ENCODE data around the gene EGFR.

EGFR gene

GRCh38 chr7:55249332-55249731 is 230.5 kb downstream of the EGFR start:
- no peak for DNase-seq (ENCODE audit: low spot score)

DNA sequence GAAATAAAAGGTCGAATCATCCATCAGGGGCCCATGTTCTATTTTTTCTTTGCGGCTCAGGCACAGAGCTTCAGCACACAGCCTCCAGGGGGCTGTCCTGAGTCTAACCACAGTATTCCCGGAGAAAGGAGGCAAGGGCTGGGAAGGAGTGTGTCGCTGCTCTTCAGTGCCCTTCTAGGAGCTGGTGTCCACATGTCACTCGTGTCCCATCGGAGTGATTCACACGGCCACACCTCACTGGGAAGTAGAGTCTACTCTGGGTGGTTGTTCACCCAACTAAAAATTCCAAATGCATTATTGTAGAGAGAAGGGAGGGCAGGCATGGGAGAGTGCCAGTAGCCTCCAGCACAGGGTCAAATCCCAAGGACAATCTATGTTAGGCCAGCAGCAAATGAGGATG is 231.5 kb downstream of the EGFR start:
- DNase-seq (ENCODE audit: low spot score): peak; percentile 20

DNA sequence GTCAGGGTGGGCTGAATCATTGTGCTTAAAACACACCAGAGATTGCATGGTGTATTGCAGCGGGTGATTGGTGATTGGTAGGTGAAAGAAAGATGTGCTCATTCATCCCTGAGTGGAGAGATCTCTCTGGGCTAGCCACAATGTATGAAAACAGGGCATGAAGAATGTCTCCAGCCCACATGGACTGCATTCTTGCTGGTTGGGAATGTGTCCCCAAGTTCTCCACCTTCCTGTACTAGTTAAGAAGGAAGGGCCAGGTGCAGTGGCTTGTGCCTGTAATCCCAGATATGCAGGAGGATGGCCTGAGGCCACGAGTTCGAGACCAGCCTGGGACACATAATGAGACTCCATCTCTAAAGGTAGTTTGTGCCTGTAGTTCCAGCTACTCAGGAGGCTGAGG is 232.5 kb downstream of the EGFR start:
- no peak for DNase-seq (ENCODE audit: low spot score)

DNA sequence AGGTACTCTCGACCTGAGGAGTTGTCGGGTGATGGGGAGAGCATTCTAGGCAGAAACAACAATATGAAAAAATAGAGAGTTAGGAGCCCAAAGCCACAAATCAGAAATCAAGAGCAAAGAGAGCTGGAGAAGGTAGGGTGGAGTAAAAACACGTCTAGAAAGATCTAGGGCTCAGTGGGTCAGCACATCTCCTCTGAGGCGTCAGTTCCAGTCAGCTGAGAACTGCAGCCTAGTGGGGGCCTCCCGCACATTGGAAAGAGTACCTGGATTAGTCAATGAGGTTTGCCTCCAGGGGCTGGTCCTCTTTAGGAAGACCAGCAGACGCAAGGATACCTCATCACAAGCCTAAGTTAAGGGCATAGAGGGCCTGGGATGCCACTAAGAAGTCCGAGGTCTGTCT is 233.1 kb downstream of the EGFR start:
- no peak for DNase-seq (ENCODE audit: low spot score)

GRCh38 chr7:55252386-55252785 is 233.6 kb downstream of the EGFR start:
- no peak for DNase-seq (ENCODE audit: low spot score)

DNA sequence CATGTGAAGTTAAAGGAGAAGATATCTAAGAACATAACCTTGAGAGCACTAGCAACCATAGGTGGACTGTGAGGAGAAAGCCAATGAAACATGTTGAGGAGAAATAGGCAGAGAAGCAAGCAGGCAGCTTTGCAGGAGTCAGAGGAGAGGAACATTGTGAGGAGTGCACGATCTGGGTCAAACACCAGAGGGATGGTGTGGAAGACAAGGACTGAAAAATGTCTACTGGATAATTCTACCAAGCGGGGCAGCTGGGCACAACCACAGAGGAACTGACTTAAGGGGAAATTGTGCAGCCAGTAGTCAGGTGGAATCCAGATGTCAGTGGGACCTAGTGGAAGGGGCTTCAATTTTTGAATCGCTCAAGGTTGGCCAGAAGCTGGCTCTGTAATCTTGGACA is 234.4 kb downstream of the EGFR start:
- DNase-seq (ENCODE audit: low spot score): no peak

GRCh38 chr7:55254242-55254595 is 235.4 kb downstream of the EGFR start:
- DNase-seq (ENCODE audit: low spot score): no peak

DNA sequence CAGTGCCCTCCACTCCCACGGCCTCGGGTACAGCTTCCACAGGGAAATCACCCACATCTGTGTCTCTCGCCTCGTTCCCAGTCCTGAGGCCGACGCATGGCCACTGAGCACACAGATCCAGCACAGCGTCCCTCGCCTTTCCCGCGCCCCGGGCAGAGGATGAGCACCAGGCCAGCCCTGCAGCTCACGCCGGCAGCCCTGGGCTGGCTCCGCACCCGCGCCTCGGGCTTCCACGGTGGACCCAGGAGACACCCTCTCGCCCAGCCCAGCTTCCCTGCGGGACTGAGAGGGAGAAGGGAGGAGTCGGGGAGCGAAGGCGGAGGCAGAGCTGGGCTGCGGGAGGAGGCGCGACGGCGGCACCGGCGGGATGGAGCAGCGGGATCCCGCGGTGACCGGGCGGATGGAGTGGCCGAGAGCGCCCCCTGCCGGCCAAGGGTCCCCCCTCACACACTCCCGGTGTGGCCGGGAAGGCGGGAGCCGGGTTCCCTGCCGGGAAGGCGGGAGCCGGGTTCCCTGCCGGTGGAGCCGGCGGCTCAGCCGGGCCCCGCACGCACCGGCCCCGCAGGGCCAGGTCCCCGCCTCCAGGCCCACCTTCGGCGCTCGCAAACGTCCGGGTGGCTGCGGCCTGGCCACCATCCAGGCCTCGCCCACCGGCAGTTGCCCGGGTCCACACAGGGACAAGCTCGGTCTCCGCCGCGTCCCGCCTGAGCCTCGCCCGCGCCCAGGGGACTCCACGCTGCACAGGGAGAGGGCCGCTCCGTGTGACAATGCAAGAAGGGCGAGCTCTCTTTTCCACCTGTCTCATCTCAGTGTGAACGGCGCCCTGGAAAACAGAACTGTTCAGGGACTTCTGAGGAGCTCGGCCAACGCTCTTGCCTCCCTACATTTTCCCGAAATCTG is 236.0 kb downstream of the EGFR start:
- peak; percentile 62 for DNase-seq (ENCODE audit: low spot score)

- DNase-seq (ENCODE audit: low spot score): peak; percentile 74
Observed at GRCh38 chr7:55255496-55256445, 237.0 kb downstream of the EGFR start.

DNA sequence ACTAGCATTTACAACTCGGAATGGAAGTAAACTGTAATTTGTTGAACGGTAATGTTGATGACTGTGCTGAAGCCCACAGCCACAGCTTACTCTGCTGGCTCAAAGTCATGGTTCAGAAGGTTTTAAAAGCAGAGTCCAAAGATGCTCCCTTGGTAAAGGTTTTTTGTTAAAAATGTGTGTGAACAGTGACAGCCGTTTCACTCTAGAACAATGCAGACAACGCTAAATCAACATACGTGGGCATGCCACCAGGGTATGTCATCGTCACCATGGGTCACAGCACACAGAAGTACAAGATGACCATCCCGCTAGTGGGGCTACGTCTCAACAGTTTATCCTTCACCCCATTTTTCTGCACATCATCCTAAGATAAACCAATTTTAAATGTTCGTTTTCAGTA is 239.8 kb downstream of the EGFR start:
- DNase-seq (ENCODE audit: low spot score): no peak

GRCh38 chr7:55260171-55260570 is 241.4 kb downstream of the EGFR start:
- no peak for DNase-seq (ENCODE audit: low spot score)

GRCh38 chr7:55260676-55261385 is 242.0 kb downstream of the EGFR start:
- DNase-seq (ENCODE audit: low spot score): no peak

Measured in cerebellar cortex (tissue), 1 donor.